ENCODE results near the gene GORASP2. TPM values are rescaled to one million over a fixed set of nuclear protein-coding genes. Genes with fewer than 3 reads are reported as not detected.

Gene GORASP2
- total RNA-seq, 1 experiment from 2014 or later, result 67.3 TPM

GRCh38 chr2:170972296-170973224 lies 43.5 kb downstream of the GORASP2 start:
- H3K9me3 ChIP-seq (ENCODE audit: low read length), result no peaks in the 10 kb centered on the region
- H3K27me3 ChIP-seq (ENCODE audit: low read length), result no peaks in the 10 kb centered on the region
- no peak overlapping the region for H3K27ac ChIP-seq (ENCODE audit: low read length)
- H3K4me1 ChIP-seq (ENCODE audit: insufficient read depth, low read length), result peaks cover 12% of the 10 kb centered on the region
- peak overlapping the region; percentile 91 for H3K9ac ChIP-seq (ENCODE audit: low read length)
- ChIA-PET POLR2A (ENCODE audit: unreplicated experiment) (no interaction called here), CTCF (interaction anchor here (0.6 to 1.5 kb wide), 5 partner anchors 44 to 475 kb away, joined by 3 to 5 read pairs (median 3); partner anchors contain the start of gene GORASP2)
- peak; percentile 18 for DNase-seq
- ATAC-seq, result peak; percentile 17
- H3K79me2 ChIP-seq (ENCODE audit: low read length), result no peaks in the 10 kb centered on the region
- no peaks in the 10 kb centered on the region for H3K9me2 ChIP-seq (replicated peaks; ENCODE audit: low read length)
- H3K36me3 ChIP-seq (ENCODE audit: low read depth, low read length), result peaks cover 5% of the 10 kb centered on the region; the same call in 1 of the 2 replicates
- peak overlapping the region; percentile 100 for H2AFZ ChIP-seq (ENCODE audit: low read length)
- H3K4me3 ChIP-seq (ENCODE audit: low read length), result peak overlapping the region; percentile 89
- intact Hi-C loops (cut with micrococcal nuclease), result loop anchor here (1.0 to 5.0 kb wide), 5 partner anchors 114 to 475 kb away; partner anchors contain the start of genes DCAF17 and METTL8
- BruUV-seq (replicated peaks), result TSS peak; percentile 55
- TF ChIP-seq EZH2phosphoT487 (IDR thresholded peaks at IDR 0.05; ENCODE audit: borderline replicate concordance, low read length) (no peak), CTCF (conservative IDR thresholded peaks at IDR 0.05; ENCODE audit: low read depth, low read length) (no peak), EZH2 (IDR thresholded peaks at IDR 0.05; ENCODE audit: low read length, unreplicated experiment) (no peak)
- H3F3A ChIP-seq (ENCODE audit: low read length, unreplicated experiment), result no peaks in the 10 kb centered on the region
- peak overlapping the region; percentile 97 for H3K4me2 ChIP-seq (ENCODE audit: low read length)
- H4K20me1 ChIP-seq (ENCODE audit: low read length), result no peaks in the 10 kb centered on the region

- H3K4me2 ChIP-seq (ENCODE audit: low read length), result peak overlapping the region; percentile 97
- H3K9me3 ChIP-seq (ENCODE audit: low read length), result no peaks in the 10 kb centered on the region
- POLR2A ChIA-PET (ENCODE audit: unreplicated experiment), result interaction anchor here (0.5 kb wide), 1 partner anchor 10 kb away, joined by 4 read pairs; no protein-coding TSS in a partner anchor
- H4K20me1 ChIP-seq (ENCODE audit: low read length), result no peaks in the 10 kb centered on the region
- peak overlapping the region; percentile 100 for H2AFZ ChIP-seq (ENCODE audit: low read length)
- no peaks in the 10 kb centered on the region for H3K79me2 ChIP-seq (ENCODE audit: low read length)
- no peaks in the 10 kb centered on the region for H3K27me3 ChIP-seq (ENCODE audit: low read length)
- H3K9ac ChIP-seq (ENCODE audit: low read length), result peak overlapping the region; percentile 91
- H3K36me3 ChIP-seq (ENCODE audit: low read depth, low read length), result no peaks in the 10 kb centered on the region
- peaks cover 12% of the 10 kb centered on the region for H3K4me1 ChIP-seq (ENCODE audit: insufficient read depth, low read length)
- no peaks in the 10 kb centered on the region for H3K9me2 ChIP-seq (replicated peaks; ENCODE audit: low read length)
- CTCF ChIA-PET, result interaction anchor here (0.6 to 1.5 kb wide), 3 partner anchors 44 to 443 kb away, joined by 3 to 5 read pairs (median 4); partner anchors contain the start of gene GORASP2
- DNase-seq (no peak), ATAC-seq (no peak)
- H3K4me3 ChIP-seq (ENCODE audit: low read length), result peak overlapping the region; percentile 89
- intact Hi-C loops (cut with micrococcal nuclease), result loop anchor here (1.0 to 5.0 kb wide), 5 partner anchors 114 to 474 kb away; partner anchors contain the start of genes DCAF17 and METTL8
- H3K27ac ChIP-seq (ENCODE audit: low read length), result no peak overlapping the region
- no TSS peak for BruUV-seq (replicated peaks)
- no peaks in the 10 kb centered on the region for H3F3A ChIP-seq (ENCODE audit: low read length, unreplicated experiment)
- no peak for TF ChIP-seq EZH2 (IDR thresholded peaks at IDR 0.05; ENCODE audit: low read length, unreplicated experiment)
- TF ChIP-seq EZH2phosphoT487 (IDR thresholded peaks at IDR 0.05; ENCODE audit: borderline replicate concordance, low read length), result no peak
- no peak for TF ChIP-seq CTCF (conservative IDR thresholded peaks at IDR 0.05; ENCODE audit: low read depth, low read length)
Measured at GRCh38 chr2:170973225-170973491, 44.1 kb downstream of the GORASP2 start.

All from PC-3 (cell line).